Stomach smooth muscle (tissue), 2 donors: ENCODE results near the gene NNT.
"Not testable (repeated sequence)": the region's sequence is repeated elsewhere in the genome, so short reads cannot be mapped to it uniquely, and the experiment has no call there.

Experiments
- H3K27ac ChIP-seq: one replicate; pipeline ENCODE4 v1.7.0; 2013; ENCODE audit warnings: mild to moderate bottlenecking, low read length, inconsistent platforms
- H3K27me3 ChIP-seq, 2 donors: one replicate each; pipeline ENCODE4 v1.7.0; 2013; ENCODE audit warnings: low read length in 2 of 2; ENCODE audit not compliant: insufficient read depth in 2 of 2, control insufficient read depth in 1 of 2
- H3K36me3 ChIP-seq, 2 donors: one replicate each; pipeline ENCODE4 v1.7.0; 2013; ENCODE audit warnings: low read length in 2 of 2; ENCODE audit not compliant: control insufficient read depth in 2 of 2, insufficient read depth in 2 of 2
- H3K4me1 ChIP-seq: one replicate; pipeline ENCODE4 v1.7.0; 2013; ENCODE audit warnings: low read length; ENCODE audit not compliant: control insufficient read depth, insufficient read depth
- H3K4me3 ChIP-seq, 2 donors: one replicate each; pipeline ENCODE4 v1.7.0; 2013; ENCODE audit warnings: low read length in 2 of 2
- H3K9ac ChIP-seq, 2 donors: one replicate each; pipeline ENCODE4 v1.7.0; 2013; ENCODE audit warnings: low read length in 2 of 2, mild to moderate bottlenecking in 1 of 2
- H3K9me3 ChIP-seq, 2 donors: one replicate each; pipeline ENCODE4 v1.7.0; 2013; ENCODE audit warnings: low read length in 2 of 2; ENCODE audit not compliant: control insufficient read depth in 2 of 2
- donor health status: healthy.
- donor health status: Pancreatic carcinoma.

Gene NNT

DNA sequence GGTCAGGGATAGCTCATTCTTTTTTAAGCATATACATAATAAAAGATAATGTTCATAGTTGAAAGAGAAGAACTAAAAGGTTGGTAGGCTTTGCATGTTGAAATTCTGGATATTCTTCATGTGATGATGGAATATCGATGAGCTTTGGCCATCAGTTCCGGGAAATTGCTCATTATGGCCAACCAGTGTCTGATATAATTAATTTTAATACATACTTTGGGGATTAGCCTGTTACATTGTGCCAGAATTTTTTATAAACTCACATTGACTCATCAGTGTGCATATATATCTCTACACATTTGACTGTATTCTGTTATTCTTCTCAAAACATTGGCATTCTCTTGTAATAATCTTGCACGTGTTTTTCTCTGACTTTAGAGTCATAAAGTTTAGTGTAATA is 84.3 kb downstream of the NNT start:
- H3K4me3 ChIP-seq = no peak overlapping the region
- peaks cover 3% of the 10 kb centered on the region for H3K4me1 ChIP-seq
- no peaks in the 10 kb centered on the region for H3K9me3 ChIP-seq
- H3K9ac ChIP-seq = no peak overlapping the region
- H3K27me3 ChIP-seq = no peaks in the 10 kb centered on the region
- H3K27ac ChIP-seq = no peak overlapping the region
- no peaks in the 10 kb centered on the region for H3K36me3 ChIP-seq

GRCh38 chr5:43691275-43691674 is 88.3 kb downstream of the NNT start:
- H3K9me3 ChIP-seq = no peaks in the 10 kb centered on the region
- peaks cover 0 to 3% of the 10 kb centered on the region in 2 donors for H3K36me3 ChIP-seq
- H3K9ac ChIP-seq = no peak overlapping the region
- H3K4me3 ChIP-seq = no peak overlapping the region
- no peak overlapping the region for H3K27ac ChIP-seq
- H3K4me1 ChIP-seq = no peaks in the 10 kb centered on the region
- no peaks in the 10 kb centered on the region for H3K27me3 ChIP-seq

DNA sequence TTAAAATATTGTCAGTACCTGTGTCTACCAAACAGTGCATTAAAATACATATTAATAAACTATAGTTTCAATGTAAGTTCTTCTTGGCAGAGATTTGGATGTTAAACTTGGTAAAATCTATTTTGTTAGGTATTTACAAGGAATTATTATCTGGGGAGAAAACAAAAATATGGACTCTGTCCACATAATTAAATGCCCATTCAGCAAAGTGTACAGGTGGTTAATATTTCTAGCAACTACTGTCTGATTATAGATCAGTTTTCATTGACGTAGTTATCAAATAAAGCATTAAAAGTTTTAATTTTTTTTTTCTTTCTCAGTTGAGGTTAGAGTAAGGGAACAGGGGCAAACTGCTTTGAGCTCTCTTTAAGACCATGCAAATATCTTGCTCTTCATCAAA is 88.9 kb downstream of the NNT start:
- Histone ChIP-seq H3K27me3 (no peaks in the 10 kb centered on the region), H3K36me3 (peaks cover 0 to 3% of the 10 kb centered on the region in 2 donors), H3K9ac (no peak overlapping the region), H3K4me3 (no peak overlapping the region), H3K4me1 (no peaks in the 10 kb centered on the region), H3K9me3 (no peaks in the 10 kb centered on the region), H3K27ac (no peak overlapping the region)

GRCh38 chr5:43693411-43693810 is 90.4 kb downstream of the NNT start:
- Histone ChIP-seq H3K9me3 (no peaks in the 10 kb centered on the region), H3K9ac (no peak overlapping the region), H3K27ac (no peak overlapping the region), H3K27me3 (no peaks in the 10 kb centered on the region), H3K36me3 (peaks cover 0 to 3% of the 10 kb centered on the region in 2 donors), H3K4me3 (no peak overlapping the region), H3K4me1 (no peaks in the 10 kb centered on the region)

DNA sequence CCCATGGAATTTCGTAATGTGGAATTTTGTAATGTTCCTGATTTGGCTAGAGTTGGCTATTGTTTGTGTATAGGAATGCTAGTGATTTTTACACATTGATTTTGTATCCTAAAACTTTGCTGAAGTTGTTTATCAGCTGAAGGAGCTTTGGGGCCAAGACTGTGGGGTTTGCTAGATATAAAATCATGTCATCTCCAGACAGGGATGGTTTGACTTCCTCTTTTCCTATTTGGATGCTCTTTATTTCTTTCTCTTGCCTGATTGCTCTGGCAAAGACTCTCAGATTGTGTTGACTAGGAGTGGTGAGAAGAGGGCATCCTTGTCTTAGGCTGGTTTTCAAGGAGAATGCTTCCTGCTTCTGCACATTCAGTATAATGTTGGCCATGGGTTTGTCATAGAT is 91.0 kb downstream of the NNT start:
- no peak overlapping the region for H3K27ac ChIP-seq

DNA sequence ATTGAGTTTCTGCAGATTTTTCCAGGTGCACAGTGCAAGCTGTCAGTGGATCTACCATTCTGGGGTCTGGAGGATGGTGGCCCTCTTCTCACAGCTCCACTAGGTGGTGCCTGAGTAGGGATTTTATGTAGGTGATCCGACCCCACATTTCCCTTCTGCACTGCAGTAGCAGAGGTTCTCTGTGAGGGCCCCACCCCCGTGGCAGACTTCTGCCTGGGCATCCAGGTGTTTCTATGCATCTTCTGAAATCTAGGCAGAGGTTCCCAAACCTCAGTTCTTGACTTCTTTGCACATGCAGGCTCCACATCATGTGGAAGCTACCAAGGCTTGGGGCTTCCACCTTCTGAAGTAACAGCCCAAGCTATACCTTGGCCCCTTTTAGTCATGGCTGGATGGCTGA is 93.5 kb downstream of the NNT start:
- not testable (repeated sequence) for H3K4me1 ChIP-seq, H3K9me3 ChIP-seq, H3K27me3 ChIP-seq, H3K36me3 ChIP-seq, H3K27ac ChIP-seq, H3K4me3 ChIP-seq, H3K9ac ChIP-seq

More for the DNA sequence above, 91.0 kb downstream of the NNT start:
- Histone ChIP-seq H3K9ac (no peak overlapping the region), H3K27me3 (no peaks in the 10 kb centered on the region), H3K4me3 (no peak overlapping the region), H3K9me3 (no peaks in the 10 kb centered on the region), H3K36me3 (peaks cover 0 to 3% of the 10 kb centered on the region in 2 donors), H3K4me1 (no peaks in the 10 kb centered on the region)

- H3K9ac ChIP-seq = no peak overlapping the region
- peaks cover 4% of the 10 kb centered on the region for H3K4me1 ChIP-seq
- H3K27me3 ChIP-seq = no peaks in the 10 kb centered on the region
- no peak overlapping the region for H3K27ac ChIP-seq
- H3K36me3 ChIP-seq = peaks cover 0 to 3% of the 10 kb centered on the region in 2 donors
- H3K4me3 ChIP-seq = no peak overlapping the region
- no peaks in the 10 kb centered on the region for H3K9me3 ChIP-seq
These were observed 96.9 kb downstream of the NNT start for GRCh38 chr5:43699910-43700309.

DNA sequence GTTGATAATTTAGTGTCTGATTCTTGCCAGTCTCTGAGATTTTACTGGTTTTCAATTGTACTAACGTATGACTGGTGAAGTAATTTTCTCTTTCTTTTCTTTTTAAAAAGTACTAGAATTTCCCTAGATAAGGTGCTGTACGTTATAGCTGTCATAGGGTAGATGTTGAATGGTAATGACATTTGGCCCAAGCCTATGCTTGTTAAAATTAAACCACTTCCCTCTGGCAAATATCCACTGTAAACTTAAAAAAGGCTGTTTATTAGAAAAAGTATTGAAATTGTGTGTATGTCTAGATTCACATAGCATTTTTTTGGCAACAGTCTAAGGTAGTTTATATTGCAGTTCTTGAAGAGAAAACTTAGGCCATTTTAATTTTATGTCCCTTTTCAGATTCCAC is 97.6 kb downstream of the NNT start:
- no peak overlapping the region for H3K9ac ChIP-seq
- peaks cover 4% of the 10 kb centered on the region for H3K4me1 ChIP-seq
- H3K27ac ChIP-seq = no peak overlapping the region
- H3K4me3 ChIP-seq = no peak overlapping the region
- no peaks in the 10 kb centered on the region for H3K9me3 ChIP-seq
- H3K27me3 ChIP-seq = no peaks in the 10 kb centered on the region
- H3K36me3 ChIP-seq = peaks cover 0 to under 1% of the 10 kb centered on the region in 2 donors

DNA sequence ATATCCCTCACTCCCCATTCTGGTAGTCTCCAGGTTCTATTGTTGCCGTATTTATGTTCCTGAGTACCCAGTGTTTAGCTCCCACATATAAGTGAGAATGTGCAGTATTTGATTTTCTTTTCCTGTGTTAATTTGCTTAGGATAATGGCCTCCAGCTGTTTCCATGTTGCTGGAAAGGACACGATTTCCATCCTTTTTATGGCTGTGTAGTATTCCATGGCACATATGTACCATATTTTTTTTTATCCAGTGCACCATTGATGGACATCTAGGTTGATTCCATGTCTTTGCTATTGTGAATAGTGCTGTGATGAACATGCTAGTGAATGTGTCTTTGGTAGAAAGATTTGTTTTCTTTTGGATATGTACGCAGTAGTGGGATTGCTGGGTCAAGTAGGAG is 98.2 kb downstream of the NNT start:
- H3K27me3 ChIP-seq = no peaks in the 10 kb centered on the region
- no peak overlapping the region for H3K9ac ChIP-seq
- H3K4me1 ChIP-seq = peaks cover 4% of the 10 kb centered on the region
- H3K27ac ChIP-seq = no peak overlapping the region
- no peak overlapping the region for H3K4me3 ChIP-seq
- H3K9me3 ChIP-seq = no peaks in the 10 kb centered on the region
- H3K36me3 ChIP-seq = no peaks in the 10 kb centered on the region

DNA sequence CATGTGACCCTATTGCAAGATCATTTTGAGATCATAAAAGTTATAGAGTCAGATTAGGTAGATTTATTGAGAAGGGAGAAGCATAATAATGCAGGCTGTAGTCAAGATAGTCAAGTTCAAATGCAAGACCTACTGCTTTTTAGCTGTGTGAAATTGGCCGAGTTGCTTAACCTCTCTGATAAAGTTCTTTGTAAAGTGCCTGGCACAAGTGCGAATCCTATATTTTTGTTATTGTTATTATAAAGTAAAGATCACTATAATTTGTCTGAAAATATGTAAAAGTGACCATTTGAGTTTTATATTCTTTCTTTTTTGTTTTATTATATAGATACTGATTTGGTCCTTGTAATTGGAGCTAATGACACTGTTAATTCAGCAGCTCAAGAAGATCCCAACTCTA is 99.3 kb downstream of the NNT start:
- Histone ChIP-seq H3K27ac (no peak overlapping the region), H3K9me3 (no peaks in the 10 kb centered on the region), H3K27me3 (no peaks in the 10 kb centered on the region), H3K36me3 (no peaks in the 10 kb centered on the region), H3K4me1 (peaks cover 4% of the 10 kb centered on the region), H3K4me3 (no peak overlapping the region), H3K9ac (no peak overlapping the region)

GRCh38 chr5:43702815-43703214 is 99.8 kb downstream of the NNT start:
- Histone ChIP-seq H3K27ac (no peak overlapping the region), H3K36me3 (no peaks in the 10 kb centered on the region), H3K4me3 (no peak overlapping the region), H3K9ac (no peak overlapping the region), H3K9me3 (no peaks in the 10 kb centered on the region), H3K4me1 (peaks cover 4% of the 10 kb centered on the region), H3K27me3 (no peaks in the 10 kb centered on the region)
